Mammary epithelial cell (primary cell): ENCODE results near the gene DNLZ.

ENCODE experiments used
- CTCF ChIP-seq, 2 donors: IDR thresholded peaks in 1 of 2; conservative IDR thresholded peaks in 1 of 2; 2 replicates each; pipeline ENCODE4 v1.5.1; 2011 to 2012; ENCODE audit warnings: inconsistent platforms in 2 of 2, low read length in 2 of 2, mild to moderate bottlenecking in 2 of 2, control low read depth in 1 of 2, low read depth in 1 of 2; ENCODE audit not compliant: insufficient read depth in 1 of 2; ENCODE audit errors: extremely low read depth in 1 of 2
- EZH2 ChIP-seq: IDR thresholded peaks from 2 replicates; pipeline ENCODE4 v1.6.1; 2012; ENCODE audit warnings: low read length, inconsistent platforms, borderline replicate concordance

- no peak for TF ChIP-seq CTCF (conservative IDR thresholded peaks at IDR 0.05 in 1 of 2, IDR thresholded peaks at IDR 0.05 in 1 of 2; ENCODE audit: extremely low read depth in 1 of 2, insufficient read depth in 1 of 2, low read depth in 1 of 2, low read length in 2 of 2)
- TF ChIP-seq EZH2: no peak
Observed at GRCh38 chr9:136367296-136368145, 4.0 kb upstream of the DNLZ start.
